Naive thymus-derived CD4-positive, alpha-beta T cell (primary cell): ENCODE data around the gene ATP1A2. TPM values are rescaled to one million over a fixed set of nuclear protein-coding genes. Genes with fewer than 3 reads are reported as not detected.

Experiments
- ATAC-seq: fragments of 150-1000 bp; cut with Tn5 transposase; 2 replicates; pipeline ENCODE4 v1.10.0; 2021; ENCODE audit warnings: mild to moderate bottlenecking, moderate library complexity
- CTCF ChIA-PET: fragments of 350-600 bp; sonication (Branson Sonifier 250); formaldehyde crosslinking; loops from one replicate; lab custom pipeline; 2021; ENCODE audit warnings: antibody characterized with exemption; lab: Charles Lee
- POLR2A ChIA-PET: fragments of 350-600 bp; sonication (Branson Sonifier 250); formaldehyde crosslinking; loops from one replicate; lab custom pipeline; 2021; ENCODE audit warnings: antibody characterized with exemption, inconsistent platforms; lab: Charles Lee
- DNase-seq, 9 donors: peaks; one replicate each; pipeline versions ENCODE4 v3.0.0 to v3.0.0-alpha.2; 2020 to 2022; ENCODE audit warnings: mixed read lengths in 1 of 9
- H3K27ac ChIP-seq: one replicate; pipeline ENCODE4 v1.7.0; 2013; ENCODE audit warnings: mild to moderate bottlenecking, low read depth, low read length, moderate library complexity
- H3K27me3 ChIP-seq, 2 donors: one replicate each; pipeline ENCODE4 v1.7.0; 2013; ENCODE audit warnings: low read length in 2 of 2, mild to moderate bottlenecking in 2 of 2, moderate library complexity in 2 of 2; ENCODE audit not compliant: control insufficient read depth in 2 of 2, insufficient read depth in 2 of 2
- H3K36me3 ChIP-seq, 3 experiments: 1 replicate in 2 of 3; 2 replicates in 1 of 3; pipeline ENCODE4 v1.7.0; 2013; ENCODE audit warnings: low read length in 3 of 3, mild to moderate bottlenecking in 3 of 3, moderate library complexity in 1 of 3; ENCODE audit not compliant: insufficient read depth in 3 of 3, control insufficient read depth in 2 of 3
- H3K4me1 ChIP-seq, 2 donors: one replicate each; pipeline ENCODE4 v1.7.0; 2013; ENCODE audit warnings: low read length in 2 of 2, mild to moderate bottlenecking in 2 of 2, moderate library complexity in 1 of 2; ENCODE audit not compliant: control insufficient read depth in 2 of 2, insufficient read depth in 2 of 2
- H3K4me3 ChIP-seq: 2 replicates; pipeline ENCODE4 v1.7.0; 2013; ENCODE audit warnings: mild to moderate bottlenecking, low read length
- H3K9me3 ChIP-seq, 3 experiments: 1 replicate in 2 of 3; 2 replicates in 1 of 3; pipeline ENCODE4 v1.7.0; 2013; ENCODE audit warnings: low read length in 3 of 3; ENCODE audit not compliant: control insufficient read depth in 2 of 3
- H3K27ac Mint-ChIP-seq, 9 donors: one replicate each; pipeline ENCODE4 v1.8.0; 2020 to 2022; ENCODE audit warnings: mixed read lengths in 9 of 9, mild to moderate bottlenecking in 8 of 9, moderate library complexity in 5 of 9, inconsistent platforms in 2 of 9
- H3K27me3 Mint-ChIP-seq, 5 donors: one replicate each; pipeline ENCODE4 v1.8.0; 2021 to 2022; ENCODE audit warnings: mixed read lengths in 5 of 5, mild to moderate bottlenecking in 1 of 5
- H3K36me3 Mint-ChIP-seq, 5 donors: one replicate each; pipeline ENCODE4 v1.8.0; 2020 to 2022; ENCODE audit warnings: mixed read lengths in 5 of 5, mild to moderate bottlenecking in 3 of 5, inconsistent platforms in 1 of 5
- H3K4me1 Mint-ChIP-seq, 7 donors: one replicate each; pipeline ENCODE4 v1.8.0; 2020 to 2022; ENCODE audit warnings: mixed read lengths in 7 of 7, mild to moderate bottlenecking in 3 of 7, inconsistent platforms in 1 of 7
- H3K4me3 Mint-ChIP-seq, 10 donors: one replicate each; pipeline ENCODE4 v1.8.0; 2020 to 2022; ENCODE audit warnings: mild to moderate bottlenecking in 10 of 10, mixed read lengths in 10 of 10, moderate library complexity in 6 of 10, inconsistent platforms in 2 of 10
- H3K9me3 Mint-ChIP-seq, 11 donors: one replicate each; pipeline ENCODE4 v1.8.0; 2020 to 2022; ENCODE audit warnings: mixed read lengths in 11 of 11, mild to moderate bottlenecking in 4 of 11, inconsistent platforms in 1 of 11, moderate library complexity in 1 of 11
- intact Hi-C, 2 donors: fragments of 100-400 bp; cut with micrococcal nuclease; formaldehyde crosslinking; loops; one replicate each; pipeline ENCODE4 v1.15.1; 2023
- polyA plus RNA-seq, 2 donors: library from polyadenylated mRNA; unstranded; fragments of 300-500 nt; fragmentation: Illumina TruSeq; gene quantifications; one replicate each; pipeline ENCODE4 v1.2.3, GENCODE V29; 2021
- total RNA-seq, 6 experiments: library from RNA in 5 of 6; stranded (reverse) in 5 of 6; gene quantifications; 1 replicate in 5 of 6; 2 replicates in 1 of 6; pipeline ENCODE4 v1.2.3 and lab custom pipeline; 2021 to 2026

ATP1A2 gene
- total and polyA plus RNA-seq, 7 experiments from 2014 or later = not detected

GRCh38 chr1:160079448-160079847 lies 36.1 kb upstream of the ATP1A2 start:
- Histone ChIP-seq H3K27ac (no peak overlapping the region), H3K9me3 (no peaks in the 10 kb centered on the region), H3K4me3 (no peak overlapping the region), H3K4me1 (peaks cover 0 to 7% of the 10 kb centered on the region in 2 donors), H3K36me3 (no peaks in the 10 kb centered on the region), H3K27me3 (peaks cover 17% of the 10 kb centered on the region in 2 donors)
- no peak for ATAC-seq
- ChIA-PET POLR2A (interaction anchor here (0.7 kb wide), 1 partner anchor 21 kb away, joined by 3 read pairs; no protein-coding TSS in a partner anchor), CTCF (interaction anchor here (0.9 to 5.2 kb wide), 7 partner anchors 8 to 137 kb away, joined by 3 to 58 read pairs (median 4); no protein-coding TSS in a partner anchor)
- Mint-ChIP-seq H3K27ac (no peak overlapping the region), H3K4me3 (no peak overlapping the region), H3K4me1 (peaks cover 4 to 13% (median 10%) of the 10 kb centered on the region in 7 donors), H3K36me3 (no peaks in the 10 kb centered on the region), H3K9me3 (peaks cover 0 to 2% (median 0%) of the 10 kb centered on the region in 11 donors), H3K27me3 (peaks cover 51 to 75% (median 65%) of the 10 kb centered on the region in 5 donors)
- DNase-seq = no peak
- intact Hi-C loops = no loop called here

GRCh38 chr1:160080381-160081100 lies 35.0 kb upstream of the ATP1A2 start:
- Histone ChIP-seq H3K27me3 (peaks cover 17% of the 10 kb centered on the region in 2 donors), H3K36me3 (no peaks in the 10 kb centered on the region), H3K4me1 (peaks cover 0 to 7% of the 10 kb centered on the region in 2 donors), H3K9me3 (no peaks in the 10 kb centered on the region), H3K4me3 (no peak overlapping the region), H3K27ac (no peak overlapping the region)
- H3K4me3 Mint-ChIP-seq = no peak overlapping the region
- ChIA-PET POLR2A (no interaction called here), CTCF (interaction anchor here (1.0 to 5.2 kb wide), 4 partner anchors 7 to 65 kb away, joined by 3 to 58 read pairs (median 10); no protein-coding TSS in a partner anchor)
- peaks cover 0 to 2% (median 0%) of the 10 kb centered on the region in 11 donors for H3K9me3 Mint-ChIP-seq
- peaks cover 9 to 15% (median 13%) of the 10 kb centered on the region in 7 donors for H3K4me1 Mint-ChIP-seq
- DNase-seq (no peak), ATAC-seq (no peak)
- peaks cover 0 to 2% (median 0%) of the 10 kb centered on the region in 5 donors for H3K36me3 Mint-ChIP-seq
- intact Hi-C loops = loop anchor here (5.0 to 10.0 kb wide), 2 partner anchors 48 to 946 kb away; partner anchors contain the start of gene PIGM (in 1 of the 2)
- no peak overlapping the region for H3K27ac Mint-ChIP-seq
- H3K27me3 Mint-ChIP-seq = peaks cover 44 to 64% (median 57%) of the 10 kb centered on the region in 5 donors

GRCh38 chr1:160081261-160081936 lies 34.2 kb upstream of the ATP1A2 start, which contains the start of gene KCNJ9:
KCNJ9 (plus strand) TSS chr1:160081538; CDS start chr1:160084031, 2,493 bp downstream.
- ChIA-PET CTCF (interaction anchor here (1.0 to 5.2 kb wide), 3 partner anchors 15 to 65 kb away, joined by 3 to 58 read pairs (median 8); no protein-coding TSS in a partner anchor), POLR2A (interaction anchor here (0.6 kb wide), 1 partner anchor 308 kb away, joined by 3 read pairs; no protein-coding TSS in a partner anchor)
- ATAC-seq = no peak
- H3K36me3 ChIP-seq = no peaks in the 10 kb centered on the region
- peaks cover 0 to 2% (median 0%) of the 10 kb centered on the region in 11 donors for H3K9me3 Mint-ChIP-seq
- peak within 1 kb of the TSS in 2 of 9 donors; percentile 16 to 46 for H3K27ac Mint-ChIP-seq
- H3K4me1 ChIP-seq = peaks cover 0 to 7% of the 10 kb centered on the region in 2 donors
- H3K9me3 ChIP-seq = no peaks in the 10 kb centered on the region
- intact Hi-C loops = loop anchor here (5.0 to 10.0 kb wide), 2 partner anchors 49 to 947 kb away; partner anchors contain the start of gene PIGM (in 1 of the 2)
- H3K36me3 Mint-ChIP-seq = peaks cover 0 to 5% (median 0%) of the 10 kb centered on the region in 5 donors
- peaks cover 44 to 55% (median 49%) of the 10 kb centered on the region in 5 donors for H3K27me3 Mint-ChIP-seq
- H3K27ac ChIP-seq = no peak within 1 kb of the TSS
- H3K4me1 Mint-ChIP-seq = peaks cover 12 to 19% (median 15%) of the 10 kb centered on the region in 7 donors
- peaks cover 17% of the 10 kb centered on the region in 2 donors for H3K27me3 ChIP-seq
- DNase-seq = no peak
- H3K4me3 ChIP-seq = no peak within 1 kb of the TSS
- peak within 1 kb of the TSS in 4 of 10 donors; percentile 34 to 81 (median 46) for H3K4me3 Mint-ChIP-seq

GRCh38 chr1:160082487-160082886 lies 33.1 kb upstream of the ATP1A2 start:
- intact Hi-C loops = loop anchor here (5.0 to 10.0 kb wide), 2 partner anchors 50 to 948 kb away; partner anchors contain the start of gene PIGM (in 1 of the 2)
- DNase-seq (no peak), ATAC-seq (no peak)
- ChIA-PET CTCF (interaction anchor here (0.7 to 5.2 kb wide), 5 partner anchors 9 to 209 kb away, joined by 3 to 71 read pairs (median 4); no protein-coding TSS in a partner anchor), POLR2A (no interaction called here)
- Histone ChIP-seq H3K36me3 (peaks cover 0 to 10% (median 0%) of the 10 kb centered on the region in 3 experiments), H3K4me1 (peaks cover 0 to 7% of the 10 kb centered on the region in 2 donors), H3K27ac (no peak overlapping the region), H3K4me3 (no peak overlapping the region), H3K9me3 (no peaks in the 10 kb centered on the region), H3K27me3 (peaks cover 17% of the 10 kb centered on the region in 2 donors)
- peaks cover 12 to 18% (median 15%) of the 10 kb centered on the region in 7 donors for H3K4me1 Mint-ChIP-seq
- peaks cover 39 to 50% (median 46%) of the 10 kb centered on the region in 5 donors for H3K27me3 Mint-ChIP-seq
- no peak overlapping the region for H3K27ac Mint-ChIP-seq
- peak overlapping the region in 6 of 10 donors; percentile 10 to 84 (median 58) for H3K4me3 Mint-ChIP-seq
- peaks cover 0 to 2% (median 0%) of the 10 kb centered on the region in 11 donors for H3K9me3 Mint-ChIP-seq
- H3K36me3 Mint-ChIP-seq = peaks cover 0 to 8% (median 7%) of the 10 kb centered on the region in 5 donors

GRCh38 chr1:160082926-160083325 lies 32.6 kb upstream of the ATP1A2 start:
- H3K27me3 Mint-ChIP-seq = peaks cover 36 to 49% (median 45%) of the 10 kb centered on the region in 5 donors
- POLR2A ChIA-PET = interaction anchor here (1.1 kb wide), 1 partner anchor 16 kb away, joined by 3 read pairs; the partner anchor contains the start of gene IGSF8

More at GRCh38 chr1:160082926-160083325, 32.6 kb upstream of the ATP1A2 start:
- Histone ChIP-seq H3K36me3 (peaks cover 0 to 13% (median 2%) of the 10 kb centered on the region in 3 experiments), H3K4me3 (no peak overlapping the region), H3K27ac (no peak overlapping the region), H3K4me1 (peaks cover 0 to 7% of the 10 kb centered on the region in 2 donors), H3K27me3 (peaks cover 17% of the 10 kb centered on the region in 2 donors), H3K9me3 (no peaks in the 10 kb centered on the region)
- H3K27ac Mint-ChIP-seq = no peak overlapping the region
- H3K36me3 Mint-ChIP-seq = peaks cover 0 to 8% (median 8%) of the 10 kb centered on the region in 5 donors
- H3K4me3 Mint-ChIP-seq = peak overlapping the region in 9 of 10 donors; percentile 27 to 84 (median 59)
- H3K4me1 Mint-ChIP-seq = peaks cover 12 to 18% (median 15%) of the 10 kb centered on the region in 7 donors
- ATAC-seq (no peak), DNase-seq (no peak)
- CTCF ChIA-PET = interaction anchor here (0.7 to 5.1 kb wide), 3 partner anchors 10 to 208 kb away, joined by 3 to 71 read pairs (median 4); no protein-coding TSS in a partner anchor
- H3K9me3 Mint-ChIP-seq = peaks cover 0 to 2% (median 0%) of the 10 kb centered on the region in 11 donors
- intact Hi-C loops = loop anchor here (5.0 to 10.0 kb wide), 2 partner anchors 51 to 948 kb away; partner anchors contain the start of gene PIGM (in 1 of the 2)
